ENCODE data around the gene HRNR.
A peak's percentile ranks its signal among the peaks of the same experiment; 100 is the strongest.

The HRNR gene

DNA sequence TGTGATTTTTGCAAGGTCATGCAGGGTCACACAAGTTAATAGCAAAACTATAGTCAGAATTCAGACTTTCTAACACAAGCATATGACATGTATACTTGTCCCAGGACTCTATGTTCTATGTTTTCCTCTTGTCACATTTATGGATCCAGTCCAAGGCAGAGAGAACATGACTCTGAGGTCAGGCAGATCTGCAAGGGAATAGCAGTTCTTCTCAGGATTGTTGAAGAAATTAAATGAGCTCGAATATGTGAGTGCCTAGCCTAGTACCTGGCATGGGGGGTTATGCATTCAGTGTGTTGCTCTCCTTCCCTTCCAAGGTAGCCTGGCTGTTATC lies 55.5 kb downstream of the HRNR start:
- Histone ChIP-seq H3K4me2 (ENCODE audit: low read length) (no peak overlapping the region), H4K20me1 (ENCODE audit: insufficient read depth, low read length) (no peaks in the 10 kb centered on the region)

DNA sequence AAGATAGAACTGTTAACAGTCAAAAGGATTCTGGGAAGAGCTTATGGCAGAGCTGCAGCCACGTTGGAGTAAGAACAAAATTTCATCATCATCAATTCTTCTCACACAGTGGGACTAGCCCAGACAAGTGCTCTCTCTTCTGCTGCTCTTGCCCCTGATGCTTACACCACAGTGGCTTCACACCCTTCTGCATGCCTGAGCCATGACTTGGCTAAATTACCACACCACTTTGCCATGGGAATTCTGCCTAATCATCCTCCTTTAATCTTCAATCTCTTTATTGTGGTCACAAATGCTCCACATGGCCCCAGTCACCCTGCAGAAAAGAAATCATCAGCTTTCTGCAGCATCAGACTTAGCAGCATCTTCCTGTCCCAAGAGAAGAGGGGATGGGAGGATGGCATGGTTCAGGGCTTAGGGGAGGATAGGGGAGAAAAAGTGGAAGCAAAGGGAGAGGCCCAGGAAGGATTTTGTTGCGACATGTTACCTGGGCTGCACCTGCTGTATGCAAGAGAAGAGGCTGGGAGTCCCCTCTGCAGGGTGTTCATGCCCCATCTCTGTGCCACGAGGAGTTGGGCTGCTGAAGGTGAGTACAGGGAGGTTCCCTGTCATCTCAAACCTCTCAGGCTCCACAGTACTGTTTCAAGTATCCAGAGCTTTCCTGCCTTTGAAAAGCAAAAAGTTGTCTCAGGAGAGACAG lies 56.0 kb downstream of the HRNR start:
- Histone ChIP-seq H3K27ac (ENCODE audit: low read length) (no peak overlapping the region), H3K27me3 (ENCODE audit: low read depth, low read length) (no peaks in the 10 kb centered on the region), H3K9me3 (ENCODE audit: insufficient read depth, low read length) (no peaks in the 10 kb centered on the region), H4K20me1 (ENCODE audit: insufficient read depth, low read length) (no peaks in the 10 kb centered on the region), H3K79me2 (ENCODE audit: low read length) (no peaks in the 10 kb centered on the region), H3K4me3 (ENCODE audit: low read length) (no peak overlapping the region), H3K4me1 (ENCODE audit: low read length) (peaks cover 20% of the 10 kb centered on the region), H2AFZ (ENCODE audit: low read depth, low read length) (no peak overlapping the region), H3K36me3 (replicated peaks; ENCODE audit: low read depth, low read length) (no peaks in the 10 kb centered on the region), H3K4me2 (ENCODE audit: low read length) (no peak overlapping the region), H3K9ac (ENCODE audit: low read length) (no peak overlapping the region)
- TF ChIP-seq, protein P1, sequence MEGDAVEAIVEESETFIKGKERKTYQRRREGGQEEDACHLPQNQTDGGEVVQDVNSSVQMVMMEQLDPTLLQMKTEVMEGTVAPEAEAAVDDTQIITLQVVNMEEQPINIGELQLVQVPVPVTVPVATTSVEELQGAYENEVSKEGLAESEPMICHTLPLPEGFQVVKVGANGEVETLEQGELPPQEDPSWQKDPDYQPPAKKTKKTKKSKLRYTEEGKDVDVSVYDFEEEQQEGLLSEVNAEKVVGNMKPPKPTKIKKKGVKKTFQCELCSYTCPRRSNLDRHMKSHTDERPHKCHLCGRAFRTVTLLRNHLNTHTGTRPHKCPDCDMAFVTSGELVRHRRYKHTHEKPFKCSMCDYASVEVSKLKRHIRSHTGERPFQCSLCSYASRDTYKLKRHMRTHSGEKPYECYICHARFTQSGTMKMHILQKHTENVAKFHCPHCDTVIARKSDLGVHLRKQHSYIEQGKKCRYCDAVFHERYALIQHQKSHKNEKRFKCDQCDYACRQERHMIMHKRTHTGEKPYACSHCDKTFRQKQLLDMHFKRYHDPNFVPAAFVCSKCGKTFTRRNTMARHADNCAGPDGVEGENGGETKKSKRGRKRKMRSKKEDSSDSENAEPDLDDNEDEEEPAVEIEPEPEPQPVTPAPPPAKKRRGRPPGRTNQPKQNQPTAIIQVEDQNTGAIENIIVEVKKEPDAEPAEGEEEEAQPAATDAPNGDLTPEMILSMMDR (IDR thresholded peaks at IDR 0.05; ENCODE audit: low read depth, low read length), result no peak
- TF ChIP-seq EZH2phosphoT487 (IDR thresholded peaks at IDR 0.05; ENCODE audit: low read depth), result no peak

More for the DNA sequence above, 55.5 kb downstream of the HRNR start:
- no peaks in the 10 kb centered on the region for H3K9me3 ChIP-seq (ENCODE audit: insufficient read depth, low read length)
- H3K27ac ChIP-seq (ENCODE audit: low read length), result no peak overlapping the region
- H3K9ac ChIP-seq (ENCODE audit: low read length), result no peak overlapping the region
- no peaks in the 10 kb centered on the region for H3K27me3 ChIP-seq (ENCODE audit: low read depth, low read length)
- H3K4me3 ChIP-seq (ENCODE audit: low read length), result no peak overlapping the region
- TF ChIP-seq, protein P1 (IDR thresholded peaks at IDR 0.05; ENCODE audit: low read depth, low read length), result no peak
- no peak for TF ChIP-seq EZH2phosphoT487 (IDR thresholded peaks at IDR 0.05; ENCODE audit: low read depth)
- no peaks in the 10 kb centered on the region for H3K79me2 ChIP-seq (ENCODE audit: low read length)
- H3K4me1 ChIP-seq (ENCODE audit: low read length), result peaks cover 20% of the 10 kb centered on the region
- H2AFZ ChIP-seq (ENCODE audit: low read depth, low read length), result no peak overlapping the region
- H3K36me3 ChIP-seq (replicated peaks; ENCODE audit: low read depth, low read length), result no peaks in the 10 kb centered on the region

DNA sequence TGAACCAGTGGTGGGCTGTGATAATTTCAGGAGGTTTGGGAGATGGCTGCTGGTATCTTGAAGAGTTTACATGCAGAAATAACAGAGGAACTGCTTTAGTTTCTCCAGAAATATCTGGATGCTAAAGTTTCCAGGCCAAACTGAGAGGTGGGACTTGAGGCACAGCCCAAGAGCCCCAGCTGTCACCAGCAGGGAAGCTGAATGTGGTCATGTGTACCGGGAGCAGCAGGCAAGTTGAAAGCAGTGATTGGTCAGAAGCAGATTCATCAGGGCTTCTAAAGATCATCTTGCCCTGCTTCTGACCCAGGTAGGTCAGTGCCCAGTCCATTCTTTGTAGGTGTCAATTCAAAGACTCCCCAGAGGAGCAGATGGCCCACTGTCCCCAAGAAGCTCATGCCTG lies 57.0 kb downstream of the HRNR start:
- H3K4me3 ChIP-seq (ENCODE audit: low read length), result no peak overlapping the region
- no peak overlapping the region for H2AFZ ChIP-seq (ENCODE audit: low read depth, low read length)
- H3K9ac ChIP-seq (ENCODE audit: low read length), result no peak overlapping the region
- H3K4me2 ChIP-seq (ENCODE audit: low read length), result no peak overlapping the region
- H3K9me3 ChIP-seq (ENCODE audit: insufficient read depth, low read length), result no peaks in the 10 kb centered on the region
- no peak for TF ChIP-seq EZH2phosphoT487 (IDR thresholded peaks at IDR 0.05; ENCODE audit: low read depth)
- TF ChIP-seq, protein P1 (IDR thresholded peaks at IDR 0.05; ENCODE audit: low read depth, low read length), result no peak
- H3K4me1 ChIP-seq (ENCODE audit: low read length), result peaks cover 20% of the 10 kb centered on the region
- no peaks in the 10 kb centered on the region for H4K20me1 ChIP-seq (ENCODE audit: insufficient read depth, low read length)
- no peaks in the 10 kb centered on the region for H3K79me2 ChIP-seq (ENCODE audit: low read length)
- H3K27me3 ChIP-seq (ENCODE audit: low read depth, low read length), result no peaks in the 10 kb centered on the region
- H3K36me3 ChIP-seq (replicated peaks; ENCODE audit: low read depth, low read length), result no peaks in the 10 kb centered on the region
- H3K27ac ChIP-seq (ENCODE audit: low read length), result no peak overlapping the region

DNA sequence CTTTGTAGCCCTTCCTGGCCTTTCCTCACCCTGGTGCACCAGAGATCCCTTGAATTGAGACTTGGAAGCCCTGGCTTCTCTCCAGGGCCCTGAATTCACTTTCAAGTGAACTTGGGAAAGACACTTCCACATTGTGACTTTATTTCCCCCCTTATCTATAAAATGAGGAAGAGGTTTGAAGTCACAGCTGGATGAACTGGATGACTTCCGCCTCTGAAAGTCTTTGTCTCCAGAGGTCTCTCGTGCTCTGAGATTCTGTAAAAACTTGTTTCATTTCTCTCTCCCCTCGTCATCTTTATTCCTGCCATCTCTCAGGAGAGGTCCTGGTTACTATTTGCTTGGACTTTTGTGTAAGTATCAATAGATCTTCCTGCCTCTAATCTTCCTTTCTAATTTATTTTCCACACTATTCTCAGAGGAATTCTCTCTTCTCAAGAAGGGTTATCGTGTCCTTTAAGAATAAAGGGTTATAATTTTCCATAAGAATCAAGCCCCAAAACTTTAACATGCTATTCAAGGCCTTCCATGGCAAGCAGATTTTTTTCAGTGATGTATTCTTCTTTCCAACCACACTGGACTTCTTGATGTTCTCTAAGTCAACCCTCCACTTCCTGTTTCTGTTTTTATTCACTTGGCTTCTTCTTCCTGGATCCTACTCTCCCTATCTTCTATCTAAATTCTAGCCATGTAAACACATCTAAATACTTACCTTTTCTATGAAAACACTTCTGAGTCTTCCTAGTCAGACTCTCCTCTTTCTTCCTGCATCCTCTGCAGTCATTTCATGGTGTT lies 58.5 kb downstream of the HRNR start:
- Histone ChIP-seq H3K9ac (ENCODE audit: low read length) (no peak overlapping the region), H3K36me3 (replicated peaks; ENCODE audit: low read depth, low read length) (no peaks in the 10 kb centered on the region), H4K20me1 (ENCODE audit: insufficient read depth, low read length) (no peaks in the 10 kb centered on the region), H3K9me3 (ENCODE audit: insufficient read depth, low read length) (no peaks in the 10 kb centered on the region), H2AFZ (ENCODE audit: low read depth, low read length) (no peak overlapping the region), H3K79me2 (ENCODE audit: low read length) (no peaks in the 10 kb centered on the region), H3K27me3 (ENCODE audit: low read depth, low read length) (no peaks in the 10 kb centered on the region), H3K4me2 (ENCODE audit: low read length) (peak overlapping the region; percentile 28; the same call in 1 of the 2 replicates), H3K4me3 (ENCODE audit: low read length) (no peak overlapping the region), H3K4me1 (ENCODE audit: low read length) (peaks cover 23% of the 10 kb centered on the region), H3K27ac (ENCODE audit: low read length) (no peak overlapping the region)
- no peak for TF ChIP-seq EZH2phosphoT487 (IDR thresholded peaks at IDR 0.05; ENCODE audit: low read depth)
- TF ChIP-seq, protein P1 (IDR thresholded peaks at IDR 0.05; ENCODE audit: low read depth, low read length), result no peak
